HepG2 (cell line): ENCODE results near the gene DNMT3A. TPM values are rescaled to one million over a fixed set of nuclear protein-coding genes. Genes with fewer than 3 reads are reported as not detected.

Experiments
- ATAC-seq: fragments of 200-7000 bp; cut with Tn5 transposase; 3 replicates; pipeline ENCODE4 v1.9.1; 2020; ENCODE audit warnings: mild to moderate bottlenecking, moderate library complexity
- BruUV-seq: library from RNA; stranded (reverse); fragments of 400-500 nt; replicated peaks from 2 replicates; lab custom pipeline; 2021; lab: Mats Ljungman, UMichigan
- CTCF ChIA-PET: fragments of 300-600 bp; formaldehyde crosslinking; extraction: SDS; loops from one replicate; lab custom pipeline; 2021; ENCODE audit warnings: low total read pairs, inconsistent platforms, low intra/inter-chr PET ratio; lab: Yijun Ruan, JAX
- POLR2A ChIA-PET: fragments of 350-600 bp; sonication (Branson Sonifier 250); formaldehyde crosslinking; loops from one replicate; lab custom pipeline; 2020; ENCODE audit warnings: antibody characterized with exemption, inconsistent platforms; lab: Yijun Ruan, JAX
- DNase-seq: peaks from one replicate; pipeline ENCODE4 v3.0.0-alpha.2; 2015; ENCODE audit warnings: low spot score
- FAIRE-seq: peaks from 3 replicates; lab custom pipeline; 2011; peaks lifted over from hg19 to GRCh38; lab: Jason Lieb, UNC
- H2AFZ ChIP-seq: one replicate; pipeline ENCODE4 v1.6.1; 2011; ENCODE audit warnings: low read length, inconsistent platforms
- H3K27ac ChIP-seq: fragments of 300-600 bp; 3 replicates; pipeline ENCODE4 v1.8.0; 2011; ENCODE audit warnings: mixed run types, mild to moderate bottlenecking, mixed read lengths, low read length, inconsistent platforms; ENCODE audit not compliant: insufficient read depth; ENCODE audit errors: extremely low read length
- H3K27me3 ChIP-seq, 2 experiments: fragments of 200-600 bp in 1 of 2; 2 replicates in 1 of 2; 3 replicates in 1 of 2; pipeline versions ENCODE4 v1.6.0 to v1.8.0; 2011; ENCODE audit warnings: low read length in 2 of 2, mild to moderate bottlenecking in 2 of 2, moderate library complexity in 2 of 2, inconsistent platforms in 1 of 2; ENCODE audit not compliant: insufficient read depth in 2 of 2, control insufficient read depth in 1 of 2
- H3K36me3 ChIP-seq, 2 experiments: fragments of 200-600 bp in 1 of 2; replicated peaks in 1 of 2; 2 replicates in 1 of 2; 3 replicates in 1 of 2; pipeline versions ENCODE4 v1.5.1 to v1.8.0; 2011; ENCODE audit warnings: low read length in 2 of 2, inconsistent platforms in 1 of 2; ENCODE audit not compliant: insufficient read depth in 2 of 2, control insufficient read depth in 1 of 2
- H3K4me1 ChIP-seq: 2 replicates; pipeline ENCODE4 v1.5.1; 2012; ENCODE audit warnings: low read length, inconsistent platforms; ENCODE audit not compliant: insufficient read depth
- H3K4me2 ChIP-seq: 2 replicates; pipeline ENCODE4 v1.6.0; 2011; ENCODE audit warnings: low read depth, low read length, inconsistent platforms
- H3K4me3 ChIP-seq, 3 experiments: fragments of 200-600 bp in 1 of 3; sonication (generic), shearing (Covaris generic) in 1 of 3; replicated peaks in 1 of 3; 2 replicates each; pipeline ENCODE4 v1.5.1; 2011 to 2016; ENCODE audit warnings: low read length in 3 of 3, inconsistent platforms in 2 of 3, low read depth in 2 of 3, mild to moderate bottlenecking in 2 of 3, control low read depth in 1 of 3, mixed read lengths in 1 of 3; ENCODE audit not compliant: insufficient read depth in 1 of 3
- H3K79me2 ChIP-seq: one replicate; pipeline ENCODE4 v1.6.1; 2011; ENCODE audit warnings: low read length, inconsistent platforms; ENCODE audit not compliant: insufficient read depth
- H3K9ac ChIP-seq: 2 replicates; pipeline ENCODE4 v1.6.0; 2011; ENCODE audit warnings: mild to moderate bottlenecking, low read depth, low read length, inconsistent platforms; ENCODE audit not compliant: insufficient read depth
- H3K9me3 ChIP-seq: 2 replicates; pipeline ENCODE4 v1.5.1; 2012; ENCODE audit warnings: mild to moderate bottlenecking, low read length
- H4K20me1 ChIP-seq: 2 replicates; pipeline ENCODE4 v1.6.0; 2011; ENCODE audit warnings: inconsistent platforms, mild to moderate bottlenecking, low read length, moderate library complexity; ENCODE audit not compliant: insufficient read depth
- BATF2 ChIP-seq: sonication (generic); formaldehyde crosslinking; IDR thresholded peaks from 2 replicates; pipeline ENCODE4 v1.8.0; 2022; ENCODE audit warnings: mild to moderate bottlenecking, missing genetic modification reagents, moderate library complexity
- BCLAF1 ChIP-seq: fragments of 450-650 bp; IDR thresholded peaks from 2 replicates; pipeline ENCODE4 v1.6.1; 2017; ENCODE audit warnings: mild to moderate bottlenecking
- FOXA1 ChIP-seq, 2 experiments: fragments of 450-650 bp in 1 of 2; sonication (generic) in 1 of 2; formaldehyde crosslinking in 1 of 2; IDR thresholded peaks; 2 replicates each; pipeline versions ENCODE4 v1.4.0 to v1.6.1; 2016 to 2020; ENCODE audit warnings: missing genetic modification reagents in 1 of 2
- FOXP4 ChIP-seq: sonication (generic); formaldehyde crosslinking; IDR thresholded peaks from 2 replicates; pipeline ENCODE4 v1.4.0; 2020; ENCODE audit warnings: missing genetic modification reagents
- HOXD1 ChIP-seq: sonication (generic); formaldehyde crosslinking; IDR thresholded peaks from 2 replicates; pipeline ENCODE4 v1.5.0; 2020; ENCODE audit warnings: missing genetic modification reagents
- LCORL ChIP-seq, 2 experiments: fragments of 450-650 bp in 1 of 2; sonication (generic) in 1 of 2; formaldehyde crosslinking in 1 of 2; IDR thresholded peaks; 2 replicates each; pipeline versions ENCODE4 v1.5.0 to v1.6.1; 2017 to 2020; ENCODE audit warnings: antibody characterized with exemption in 1 of 2, missing genetic modification reagents in 1 of 2
- REPIN1 ChIP-seq: sonication (generic); formaldehyde crosslinking; IDR thresholded peaks from 2 replicates; pipeline ENCODE4 v1.8.0; 2022; ENCODE audit warnings: missing genetic modification reagents, low read depth, mild to moderate bottlenecking, borderline replicate concordance
- ZFP1 ChIP-seq: IDR thresholded peaks from 2 replicates; pipeline ENCODE4 v1.6.1; 2016
- ZFP36L1 ChIP-seq: sonication (generic); formaldehyde crosslinking; IDR thresholded peaks from 2 replicates; pipeline ENCODE4 v1.8.0; 2022; ENCODE audit warnings: mild to moderate bottlenecking, missing genetic modification reagents, moderate library complexity
- ZNF569 ChIP-seq: sonication (generic); formaldehyde crosslinking; IDR thresholded peaks from 2 replicates; pipeline ENCODE4 v1.5.0; 2020; ENCODE audit warnings: mild to moderate bottlenecking, missing genetic modification reagents, moderate library complexity, borderline replicate concordance
- WGBS: methylation state at CpG from one replicate; pipeline ENCODE4 v1.1.6; 2017; ENCODE audit warnings: low lambda C conversion rate; 5-methylcytosine and 5-hydroxymethylcytosine counted together
- in situ Hi-C: cut with HindIII; loops from 2 replicates; pipeline ENCODE4 v1.10.0; 2017; ENCODE audit warnings: low pct_unique_long_range_greater_than_20kb; ENCODE audit not compliant: extremely low pct_ligation_motif_present
- intact Hi-C: fragments of 100-400 bp; cut with micrococcal nuclease; formaldehyde crosslinking; loops from one replicate; pipeline ENCODE4 v1.10.0; 2022; ENCODE audit not compliant: unreplicated experiment
- polyA plus RNA-seq, 8 experiments: library from polyadenylated mRNA; depleted of rRNA in 3 of 8; stranded (reverse) in 7 of 8; unstranded in 1 of 8; fragments of >200 nt; fragmentation: Illumina TruSeq in 4 of 8; extraction: Trizol in 4 of 8; gene quantifications; 2 replicates each; pipeline versions ENCODE4 v1.2.1 to v1.2.3, GENCODE V29; 2011 to 2016; ENCODE audit warnings: low read depth in 4 of 8, missing spikeins in 1 of 8, mixed read lengths in 1 of 8; ENCODE audit not compliant: insufficient read depth in 1 of 8
- total RNA-seq, 5 experiments: library from RNA; depleted of rRNA; stranded (reverse); fragments of >200 nt; fragmentation: Illumina TruSeq; extraction: Trizol; gene quantifications; 2 replicates each; pipeline ENCODE4 v1.2.3, GENCODE V29; 2016; ENCODE audit warnings: low read depth in 1 of 5

Gene DNMT3A
- total and polyA plus RNA-seq, 2 of the 13 experiments (the other 11 are each of a cell fraction or from before 2014, with no cell fraction given) = 14.7 to 29.1 TPM

GRCh38 chr2:25188405-25188804 is 153.3 kb downstream of the DNMT3A start:
- no peak overlapping the region for H2AFZ ChIP-seq
- 40% methylated on average over 4 of the region's 4 CpGs for WGBS
- H3K4me1 ChIP-seq = no peaks in the 10 kb centered on the region
- H3K27me3 ChIP-seq = peaks cover 0 to 6% of the 10 kb centered on the region in 2 experiments; a peak in 3 of 5 replicates
- no TSS peak for BruUV-seq
- DNase-seq = no peak
- no peaks in the 10 kb centered on the region for H3K36me3 ChIP-seq
- no peak for ATAC-seq
- H3K9me3 ChIP-seq = no peaks in the 10 kb centered on the region
- FAIRE-seq = no peak
- no peaks in the 10 kb centered on the region for H4K20me1 ChIP-seq
- no peak overlapping the region for H3K27ac ChIP-seq
- intact Hi-C loops = no loop called here
- ChIA-PET CTCF (no interaction called here), POLR2A (no interaction called here)
- H3K4me3 ChIP-seq = no peak overlapping the region
- in situ Hi-C loops = no loop called here
- no peak overlapping the region for H3K9ac ChIP-seq
- no peaks in the 10 kb centered on the region for H3K79me2 ChIP-seq
- H3K4me2 ChIP-seq = no peak overlapping the region
- TF ChIP-seq LCORL (IDR thresholded peaks at IDR 0.05) (no peak), LCORL (CRISPR knock-in tag; IDR thresholded peaks at IDR 0.05) (no peak), HOXD1 (CRISPR knock-in tag) (no peak), ZFP36L1 (no peak), FOXA1 (IDR thresholded peaks at IDR 0.05) (no peak), FOXA1 (CRISPR knock-in tag; IDR thresholded peaks at IDR 0.05) (no peak), ZFP1 (CRISPR knock-in tag) (no peak), FOXP4 (no peak), ZNF569 (CRISPR knock-in tag) (no peak), REPIN1 (CRISPR knock-in tag) (no peak), BCLAF1 (no peak), BATF2 (CRISPR knock-in tag) (no peak)
